HCT116 (cell line): ENCODE measurements around the gene EFHD1. TPM values are rescaled to one million over a fixed set of nuclear protein-coding genes. Genes with fewer than 3 reads are reported as not detected.

Experiments
- CBX3 ChIP-seq: IDR thresholded peaks from 2 replicates; pipeline ENCODE4 v1.6.1; 2012; ENCODE audit warnings: low read depth
- CEBPB ChIP-seq: IDR thresholded peaks from 2 replicates; pipeline ENCODE4 v1.6.1; 2012; ENCODE audit warnings: low read depth
- EZH2 ChIP-seq: fragments of 200-600 bp; sonication (generic); IDR thresholded peaks from 2 replicates; pipeline ENCODE4 v1.6.1; 2017; ENCODE audit warnings: antibody characterized with exemption, mixed run types
- YY1 ChIP-seq: IDR thresholded peaks from 2 replicates; pipeline ENCODE4 v1.6.1; 2011; ENCODE audit warnings: low read length, low read depth, moderate library complexity, mild to moderate bottlenecking; ENCODE audit not compliant: insufficient replicate concordance; ENCODE audit errors: extremely low read depth
- ZFX ChIP-seq: fragments of 450-650 bp; IDR thresholded peaks from 2 replicates; pipeline ENCODE4 v1.6.1; 2017
- ZNF274 ChIP-seq: fragments of 200-500 bp; sonication (Bioruptor generic); IDR thresholded peaks from 2 replicates; pipeline ENCODE4 v1.6.1; 2014; ENCODE audit warnings: mild to moderate bottlenecking, low read depth, low read length, inconsistent platforms
- total RNA-seq: library from RNA; stranded (reverse); gene quantifications from one replicate; pipeline ENCODE4 v1.2.1, GENCODE V29; 2021; ENCODE audit not compliant: unreplicated experiment
- TF ChIP-seq, protein P1 (sequence below): IDR thresholded peaks from 2 replicates; pipeline ENCODE4 v1.6.1; 2012; ENCODE audit warnings: low read depth
- TF ChIP-seq, protein P2 (sequence below): IDR thresholded peaks from 2 replicates; pipeline ENCODE4 v1.6.1; 2012
- TF ChIP-seq, protein P3 (sequence below), 3 experiments: fragments of 200-600 bp in 1 of 3; sonication (generic) in 1 of 3; IDR thresholded peaks in 2 of 3; conservative IDR thresholded peaks in 1 of 3; 2 replicates each; pipeline ENCODE4 v1.5.1; 2012 to 2017; ENCODE audit warnings: low read depth in 2 of 3, low read length in 2 of 3, antibody characterized with exemption in 1 of 3, borderline replicate concordance in 1 of 3, control low read depth in 1 of 3, mild to moderate bottlenecking in 1 of 3, mixed read lengths in 1 of 3, mixed run types in 1 of 3, moderate library complexity in 1 of 3; ENCODE audit not compliant: insufficient read depth in 1 of 3

EFHD1 gene
- total RNA-seq, 1 experiment from 2014 or later: 0.52 TPM

GRCh38 chr2:232666051-232666805 is 32.8 kb downstream of the EFHD1 start (continued):
- TF ChIP-seq, protein P1, sequence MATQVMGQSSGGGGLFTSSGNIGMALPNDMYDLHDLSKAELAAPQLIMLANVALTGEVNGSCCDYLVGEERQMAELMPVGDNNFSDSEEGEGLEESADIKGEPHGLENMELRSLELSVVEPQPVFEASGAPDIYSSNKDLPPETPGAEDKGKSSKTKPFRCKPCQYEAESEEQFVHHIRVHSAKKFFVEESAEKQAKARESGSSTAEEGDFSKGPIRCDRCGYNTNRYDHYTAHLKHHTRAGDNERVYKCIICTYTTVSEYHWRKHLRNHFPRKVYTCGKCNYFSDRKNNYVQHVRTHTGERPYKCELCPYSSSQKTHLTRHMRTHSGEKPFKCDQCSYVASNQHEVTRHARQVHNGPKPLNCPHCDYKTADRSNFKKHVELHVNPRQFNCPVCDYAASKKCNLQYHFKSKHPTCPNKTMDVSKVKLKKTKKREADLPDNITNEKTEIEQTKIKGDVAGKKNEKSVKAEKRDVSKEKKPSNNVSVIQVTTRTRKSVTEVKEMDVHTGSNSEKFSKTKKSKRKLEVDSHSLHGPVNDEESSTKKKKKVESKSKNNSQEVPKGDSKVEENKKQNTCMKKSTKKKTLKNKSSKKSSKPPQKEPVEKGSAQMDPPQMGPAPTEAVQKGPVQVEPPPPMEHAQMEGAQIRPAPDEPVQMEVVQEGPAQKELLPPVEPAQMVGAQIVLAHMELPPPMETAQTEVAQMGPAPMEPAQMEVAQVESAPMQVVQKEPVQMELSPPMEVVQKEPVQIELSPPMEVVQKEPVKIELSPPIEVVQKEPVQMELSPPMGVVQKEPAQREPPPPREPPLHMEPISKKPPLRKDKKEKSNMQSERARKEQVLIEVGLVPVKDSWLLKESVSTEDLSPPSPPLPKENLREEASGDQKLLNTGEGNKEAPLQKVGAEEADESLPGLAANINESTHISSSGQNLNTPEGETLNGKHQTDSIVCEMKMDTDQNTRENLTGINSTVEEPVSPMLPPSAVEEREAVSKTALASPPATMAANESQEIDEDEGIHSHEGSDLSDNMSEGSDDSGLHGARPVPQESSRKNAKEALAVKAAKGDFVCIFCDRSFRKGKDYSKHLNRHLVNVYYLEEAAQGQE: no peak
- no peak for TF ChIP-seq ZNF274
- TF ChIP-seq ZFX: no peak
- TF ChIP-seq, protein P2, sequence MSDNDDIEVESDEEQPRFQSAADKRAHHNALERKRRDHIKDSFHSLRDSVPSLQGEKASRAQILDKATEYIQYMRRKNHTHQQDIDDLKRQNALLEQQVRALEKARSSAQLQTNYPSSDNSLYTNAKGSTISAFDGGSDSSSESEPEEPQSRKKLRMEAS: no peak
- TF ChIP-seq YY1: no peak
- no peak for TF ChIP-seq CBX3
- TF ChIP-seq CEBPB: no peak
- TF ChIP-seq, protein P3, sequence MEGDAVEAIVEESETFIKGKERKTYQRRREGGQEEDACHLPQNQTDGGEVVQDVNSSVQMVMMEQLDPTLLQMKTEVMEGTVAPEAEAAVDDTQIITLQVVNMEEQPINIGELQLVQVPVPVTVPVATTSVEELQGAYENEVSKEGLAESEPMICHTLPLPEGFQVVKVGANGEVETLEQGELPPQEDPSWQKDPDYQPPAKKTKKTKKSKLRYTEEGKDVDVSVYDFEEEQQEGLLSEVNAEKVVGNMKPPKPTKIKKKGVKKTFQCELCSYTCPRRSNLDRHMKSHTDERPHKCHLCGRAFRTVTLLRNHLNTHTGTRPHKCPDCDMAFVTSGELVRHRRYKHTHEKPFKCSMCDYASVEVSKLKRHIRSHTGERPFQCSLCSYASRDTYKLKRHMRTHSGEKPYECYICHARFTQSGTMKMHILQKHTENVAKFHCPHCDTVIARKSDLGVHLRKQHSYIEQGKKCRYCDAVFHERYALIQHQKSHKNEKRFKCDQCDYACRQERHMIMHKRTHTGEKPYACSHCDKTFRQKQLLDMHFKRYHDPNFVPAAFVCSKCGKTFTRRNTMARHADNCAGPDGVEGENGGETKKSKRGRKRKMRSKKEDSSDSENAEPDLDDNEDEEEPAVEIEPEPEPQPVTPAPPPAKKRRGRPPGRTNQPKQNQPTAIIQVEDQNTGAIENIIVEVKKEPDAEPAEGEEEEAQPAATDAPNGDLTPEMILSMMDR (IDR thresholded peaks at IDR 0.05 in 2 of 3, conservative IDR thresholded peaks at IDR 0.05 in 1 of 3; ENCODE audit: borderline replicate concordance in 1 of 3, insufficient read depth in 1 of 3, low read depth in 2 of 3, low read length in 2 of 3): no peak
- TF ChIP-seq EZH2: no peak
